ENCODE measurements around the gene TNFAIP6.
"Not testable (repeated sequence)": the region's sequence is repeated elsewhere in the genome, so short reads cannot be mapped to it uniquely, and the experiment has no call there.

The TNFAIP6 gene, protein sequence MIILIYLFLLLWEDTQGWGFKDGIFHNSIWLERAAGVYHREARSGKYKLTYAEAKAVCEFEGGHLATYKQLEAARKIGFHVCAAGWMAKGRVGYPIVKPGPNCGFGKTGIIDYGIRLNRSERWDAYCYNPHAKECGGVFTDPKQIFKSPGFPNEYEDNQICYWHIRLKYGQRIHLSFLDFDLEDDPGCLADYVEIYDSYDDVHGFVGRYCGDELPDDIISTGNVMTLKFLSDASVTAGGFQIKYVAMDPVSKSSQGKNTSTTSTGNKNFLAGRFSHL

DNA sequence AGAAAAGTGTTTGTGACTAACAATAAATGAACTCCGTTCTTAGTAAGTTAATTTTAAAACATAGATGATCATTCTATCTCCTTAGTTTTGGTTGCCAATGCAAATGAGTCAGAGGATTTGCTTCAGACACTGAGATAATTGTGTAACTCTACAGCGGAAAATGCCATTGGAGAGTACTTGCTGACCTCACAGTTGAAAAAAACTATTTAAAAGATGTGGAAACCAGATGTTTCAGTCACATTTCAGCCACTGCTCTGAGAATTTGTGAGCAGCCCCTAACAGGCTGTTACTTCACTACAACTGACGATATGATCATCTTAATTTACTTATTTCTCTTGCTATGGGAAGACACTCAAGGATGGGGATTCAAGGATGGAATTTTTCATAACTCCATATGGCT lies at the start of gene TNFAIP6:
Gene TNFAIP6 (plus strand): TSS at position 234 of the 400 bp plus-strand sequence. CDS start 75 bp downstream, at position 309.
- peak; percentile 4 for DNase-seq (ENCODE audit: low spot score)

DNA sequence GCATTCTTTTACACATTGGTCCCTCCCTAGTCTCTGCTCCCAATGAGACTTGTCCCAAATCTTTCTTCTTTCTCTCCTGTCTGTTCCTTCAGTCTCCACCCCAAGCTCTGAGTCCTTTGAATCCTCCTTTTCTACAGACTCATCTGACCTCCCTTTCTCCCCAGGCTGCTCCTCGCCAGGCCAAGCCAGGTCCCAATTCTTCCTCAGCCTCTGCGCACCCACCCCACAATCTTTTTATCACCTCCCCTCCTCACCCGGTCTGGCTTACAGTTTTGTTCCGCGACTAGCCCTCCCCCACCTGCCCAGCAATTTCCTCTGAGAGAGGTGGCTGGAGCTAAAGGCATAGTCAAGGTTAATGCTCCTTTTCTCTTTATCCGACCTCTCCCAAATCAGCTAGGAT lies 47.1 kb upstream of the TNFAIP6 start:
- not testable (repeated sequence) for DNase-seq (ENCODE audit: low spot score)

DNA sequence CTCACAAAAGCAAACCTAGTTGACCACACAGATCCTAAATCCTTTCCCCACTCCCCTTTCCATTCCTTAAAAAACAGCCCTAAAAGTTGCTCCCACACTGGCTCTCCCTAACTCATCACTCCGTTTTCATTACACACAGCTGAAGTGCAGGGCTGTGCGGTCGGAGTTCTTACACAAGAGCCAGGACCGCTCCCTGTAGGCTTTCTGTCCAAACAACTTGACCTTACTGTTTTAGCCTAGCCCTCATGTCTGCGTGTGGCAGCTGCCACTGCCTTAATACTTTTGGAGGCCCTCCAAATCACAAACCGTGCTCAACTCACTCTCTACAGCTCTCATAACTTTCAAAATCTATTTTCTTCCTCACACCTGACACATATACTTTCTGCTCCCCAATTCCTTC lies 45.0 kb upstream of the TNFAIP6 start:
- not testable (repeated sequence) for DNase-seq (ENCODE audit: low spot score)

DNA sequence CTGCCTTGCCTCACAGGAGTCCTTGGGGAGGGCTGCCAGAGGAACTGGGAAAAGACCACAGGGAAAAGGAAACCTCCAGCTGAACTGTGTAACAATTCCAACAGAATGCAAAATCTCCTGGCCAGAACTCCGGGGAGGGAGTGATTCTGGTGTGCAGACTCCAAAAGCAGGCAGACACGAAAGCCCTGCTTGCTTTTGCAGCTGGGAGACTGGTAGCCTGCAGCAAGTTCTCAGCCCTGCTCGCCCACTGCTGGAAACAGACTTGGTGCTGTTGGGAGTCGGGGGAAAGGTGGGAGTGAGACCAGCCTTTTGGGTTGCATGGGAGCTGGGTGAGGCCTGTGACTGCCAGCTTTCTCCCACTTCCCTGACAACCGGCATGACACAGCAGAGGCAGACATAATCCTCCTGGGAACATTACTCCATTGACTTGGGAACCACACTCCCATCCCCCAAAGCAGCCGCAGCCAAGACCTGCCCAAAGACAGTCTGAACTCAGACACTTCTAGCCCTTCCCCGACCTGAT lies 42.0 kb upstream of the TNFAIP6 start:
- no peak for DNase-seq (ENCODE audit: low spot score)

DNA sequence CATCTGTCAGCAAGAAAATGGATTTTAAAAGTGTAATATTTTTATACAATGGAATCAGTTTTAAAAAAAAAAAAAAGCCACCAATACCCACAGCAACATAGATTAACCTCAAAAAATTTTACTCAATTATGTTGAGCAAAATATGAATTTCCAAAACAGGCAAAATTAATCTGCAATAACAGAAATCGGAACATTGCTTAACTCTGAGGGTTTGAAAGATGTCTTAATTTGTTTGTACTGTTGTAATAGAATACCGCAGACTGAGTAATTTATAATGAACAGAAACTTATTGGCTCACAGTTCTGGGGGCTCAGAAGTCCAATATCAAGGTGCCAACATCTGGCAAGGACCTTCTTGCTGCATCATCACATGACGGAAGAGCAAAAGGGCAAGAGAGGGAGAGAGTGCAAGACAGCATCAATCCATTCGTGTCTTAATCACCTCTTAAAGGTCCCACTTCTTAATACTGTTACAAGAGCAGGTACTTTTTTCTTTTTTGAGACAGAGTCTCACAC lies 31.8 kb upstream of the TNFAIP6 start:
- no peak for DNase-seq (ENCODE audit: low spot score)

DNA sequence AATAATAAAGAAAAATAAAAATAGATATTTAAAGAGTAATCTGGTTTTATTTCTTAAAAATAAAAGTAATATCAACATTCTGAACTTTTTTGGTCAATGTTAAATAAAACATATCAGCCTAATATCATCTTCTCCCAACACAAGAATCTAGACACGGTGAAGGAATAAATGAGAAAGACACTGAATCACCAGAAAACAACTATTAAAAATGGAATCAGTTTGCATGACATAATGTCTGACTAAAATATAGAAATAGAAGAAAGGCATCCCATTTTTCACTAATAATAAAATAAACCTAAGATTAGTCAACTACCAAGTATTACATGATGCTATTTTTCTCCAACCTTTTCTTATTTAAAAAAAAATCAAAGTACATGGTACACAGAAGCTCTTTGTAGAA lies 30.8 kb upstream of the TNFAIP6 start:
- no peak for DNase-seq (ENCODE audit: low spot score)

DNA sequence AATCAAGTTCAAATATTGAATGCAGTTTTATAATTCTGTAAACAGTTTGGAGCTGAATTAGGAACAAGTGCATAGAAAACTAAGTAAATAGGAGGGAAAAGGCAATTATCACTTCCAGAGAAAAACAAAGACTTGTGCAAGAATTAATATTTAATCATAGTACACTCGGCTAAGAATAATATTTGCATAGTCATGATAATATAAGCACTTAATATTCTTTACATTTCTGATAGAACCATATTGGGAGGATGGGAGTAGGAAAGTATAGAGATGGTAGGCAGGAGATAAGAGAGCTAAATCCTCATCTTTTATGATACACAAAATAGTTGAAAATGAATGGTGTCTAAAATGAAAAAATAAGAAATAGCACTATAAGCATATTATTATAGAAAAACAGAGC lies 27.4 kb upstream of the TNFAIP6 start:
- no peak for DNase-seq (ENCODE audit: low spot score)

DNA sequence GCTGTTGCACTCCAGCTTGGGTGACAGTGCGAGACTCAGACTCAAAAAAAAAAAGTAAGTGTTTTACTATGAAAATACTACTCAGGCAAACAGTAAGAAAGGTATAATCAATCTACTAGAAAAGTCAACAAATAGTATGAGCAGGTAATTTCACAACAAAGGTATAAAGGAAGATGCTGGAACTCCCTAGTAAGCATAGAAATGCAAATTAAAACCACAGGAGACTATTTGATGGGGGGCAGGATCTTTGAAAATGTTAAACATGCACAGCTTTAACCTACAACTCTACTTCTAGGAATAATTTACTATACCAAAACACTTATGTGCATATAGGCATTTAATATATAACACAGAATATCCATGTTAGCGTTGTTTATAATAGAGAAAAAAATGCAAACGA lies 24.3 kb upstream of the TNFAIP6 start:
- DNase-seq (ENCODE audit: low spot score), result no peak

DNA sequence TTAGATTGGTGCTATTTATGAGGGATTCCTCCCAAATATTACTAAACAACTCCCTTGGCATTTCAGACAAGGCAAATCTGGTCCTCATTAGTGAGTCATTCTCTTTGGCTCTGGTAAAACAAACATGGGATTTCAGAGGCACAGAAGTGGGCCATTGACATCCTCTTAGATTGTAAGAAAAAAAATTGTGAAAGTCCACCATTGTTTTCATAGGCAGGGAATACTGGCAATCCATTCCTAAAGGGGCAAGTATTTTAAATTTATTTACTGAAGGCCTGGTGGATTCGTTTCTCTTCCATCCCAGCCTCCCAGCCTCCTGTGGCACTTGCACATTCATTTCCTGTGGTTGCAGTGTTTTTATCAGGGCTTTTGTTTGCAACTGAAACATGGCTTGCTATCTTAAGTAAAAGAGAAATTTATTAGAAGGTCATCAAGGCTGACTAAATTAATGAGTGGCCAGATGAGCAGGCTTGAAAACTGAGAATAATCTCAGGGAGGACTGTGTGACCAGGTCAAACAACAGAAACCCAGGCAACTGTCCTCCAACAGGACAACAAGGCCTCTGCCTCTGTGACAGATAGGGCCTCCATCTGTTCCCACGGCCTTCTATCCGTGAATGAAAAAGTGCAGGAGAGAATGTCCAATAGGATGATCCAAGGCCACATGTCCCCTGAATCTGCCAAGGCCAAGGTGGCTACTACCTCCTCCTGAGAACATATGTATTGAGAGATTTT lies 23.1 kb upstream of the TNFAIP6 start:
- no peak for DNase-seq (ENCODE audit: low spot score)

DNA sequence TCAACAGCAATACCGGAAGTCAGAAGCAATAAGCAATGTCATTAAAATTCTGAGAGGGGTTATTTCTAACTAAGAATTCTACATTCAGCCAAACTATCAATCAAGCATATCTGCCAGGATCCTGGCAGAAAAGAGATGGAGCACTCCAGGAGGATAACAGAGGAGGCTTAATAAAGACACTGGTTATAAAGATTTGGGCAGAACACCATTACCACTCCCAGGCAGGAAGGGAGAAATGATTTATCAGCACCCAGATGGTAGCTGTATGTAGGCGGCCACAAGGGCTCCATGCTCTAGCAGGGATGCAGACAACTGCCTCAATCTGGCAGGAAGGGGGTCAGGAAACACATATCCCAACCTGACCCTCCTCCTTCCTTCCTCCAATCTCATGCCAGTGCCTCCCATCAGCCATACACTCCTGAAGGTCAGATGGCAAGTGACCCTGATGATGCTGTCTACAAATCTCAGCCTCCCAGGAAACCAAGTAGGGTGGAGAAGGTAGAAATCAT lies 20.5 kb upstream of the TNFAIP6 start:
- DNase-seq (ENCODE audit: low spot score), result no peak

DNA sequence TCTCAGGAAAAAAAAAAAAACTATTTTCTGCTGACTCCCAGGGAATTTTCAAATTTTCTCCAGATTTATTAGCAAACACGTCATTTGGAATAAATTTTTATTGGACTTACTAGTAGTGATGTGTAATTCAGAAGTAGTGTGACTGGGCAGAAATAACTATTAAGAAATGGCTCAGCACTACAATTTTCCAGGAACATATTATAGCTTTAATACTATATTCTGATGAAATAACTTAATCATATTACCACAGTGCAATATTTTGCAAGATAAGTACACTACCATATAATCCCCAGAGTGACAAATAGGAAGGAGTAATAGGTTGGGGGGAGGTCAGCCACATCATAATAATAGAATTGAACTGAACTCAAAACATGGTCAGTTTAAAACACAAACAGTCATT lies 19.7 kb upstream of the TNFAIP6 start:
- DNase-seq (ENCODE audit: low spot score), result no peak

DNA sequence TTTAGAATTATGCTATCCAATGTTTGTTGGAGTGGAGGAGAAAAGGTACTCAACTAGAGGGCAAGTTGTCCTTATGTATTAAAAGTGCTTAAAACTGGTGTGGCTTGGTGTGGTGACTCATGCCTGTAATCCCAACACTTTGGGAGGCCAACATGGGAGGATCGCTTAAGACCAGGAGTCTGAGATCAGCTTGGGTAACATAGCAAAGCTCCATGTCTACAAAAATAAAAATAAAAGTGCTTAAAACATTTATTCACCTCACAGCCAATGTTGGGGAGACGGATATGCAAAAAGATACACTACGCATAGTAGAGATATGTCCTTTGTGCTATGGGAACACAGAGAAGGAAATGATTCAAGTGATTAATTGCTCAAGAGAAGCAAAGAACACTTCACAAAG lies 19.3 kb upstream of the TNFAIP6 start:
- no peak for DNase-seq (ENCODE audit: low spot score)

DNA sequence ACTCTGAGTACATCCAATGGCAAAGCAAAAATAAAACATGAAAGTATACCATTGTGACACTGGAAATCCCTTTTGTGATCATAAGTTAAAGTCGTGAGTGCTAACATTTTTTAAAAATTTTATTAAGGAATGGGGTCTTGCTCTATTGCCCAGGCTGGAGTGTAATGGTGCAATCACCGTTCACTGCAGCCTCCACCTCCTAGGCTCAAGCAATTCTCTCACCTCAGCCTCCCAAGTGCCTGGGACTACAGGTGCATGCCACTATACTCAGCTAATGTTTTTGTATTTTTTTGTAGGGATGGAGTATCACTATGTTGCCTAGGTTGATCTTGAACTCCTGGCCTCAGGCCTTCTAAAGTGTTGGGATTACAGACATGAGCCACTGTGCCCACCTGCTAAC lies 14.3 kb upstream of the TNFAIP6 start:
- DNase-seq (ENCODE audit: low spot score), result no peak

DNA sequence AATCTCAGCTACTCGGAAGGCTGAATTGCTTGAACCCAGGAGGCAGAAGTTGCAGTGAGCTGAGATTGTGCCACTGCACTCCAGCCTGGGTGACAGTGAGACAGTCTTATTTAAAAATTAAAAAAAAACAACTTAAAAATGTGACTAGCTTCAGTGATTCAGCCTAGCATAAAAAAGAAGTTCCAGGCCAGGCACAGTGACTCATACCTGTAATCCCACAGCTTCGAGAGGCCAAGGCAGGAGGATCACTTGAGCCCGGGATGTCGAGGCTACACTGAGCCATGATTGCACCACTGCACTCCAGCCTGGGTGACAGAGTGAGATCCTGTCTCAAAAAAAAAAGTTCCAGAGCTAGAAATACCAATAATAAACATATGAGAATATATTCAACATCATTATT lies 13.2 kb upstream of the TNFAIP6 start:
- DNase-seq (ENCODE audit: low spot score), result not testable (repeated sequence)

DNA sequence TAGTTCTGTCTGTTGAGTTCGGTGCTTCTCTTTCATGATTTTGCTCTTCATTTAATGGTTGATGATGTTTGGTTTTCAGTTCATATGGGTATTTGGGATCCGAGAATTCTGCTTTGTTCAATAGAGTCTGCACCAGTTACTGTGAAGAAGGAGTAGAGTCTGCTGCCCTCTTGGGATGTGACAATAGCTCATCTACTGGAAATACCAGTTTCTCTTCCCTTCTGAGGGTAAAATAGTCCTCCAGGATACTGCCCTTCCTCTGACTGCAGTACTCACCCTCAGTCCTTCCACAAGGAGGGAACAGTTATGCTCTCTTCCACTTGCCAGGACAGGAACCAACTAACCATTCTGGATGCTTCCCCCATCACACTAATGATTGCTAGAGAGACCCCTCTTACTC lies 12.5 kb upstream of the TNFAIP6 start:
- DNase-seq (ENCODE audit: low spot score), result no peak

DNA sequence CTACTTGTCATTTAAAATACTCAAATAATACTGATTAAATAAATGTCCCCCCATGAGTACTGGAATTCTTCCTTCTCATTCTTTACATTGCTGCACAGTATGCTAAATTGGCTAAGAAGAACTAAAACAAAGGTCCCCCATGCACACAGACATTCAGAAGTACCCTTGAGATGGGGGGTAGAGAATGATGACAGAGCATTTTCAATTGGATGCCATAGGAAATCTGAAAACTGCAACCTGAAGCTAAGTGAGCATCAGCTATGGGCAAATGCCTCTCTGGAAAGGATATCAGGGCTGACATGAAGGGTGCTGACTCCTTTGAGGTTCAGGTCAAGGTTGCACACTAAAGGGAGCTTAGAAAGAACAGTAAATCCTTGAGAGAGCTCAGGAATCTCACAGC lies 10.1 kb upstream of the TNFAIP6 start:
- DNase-seq (ENCODE audit: low spot score), result no peak

DNA sequence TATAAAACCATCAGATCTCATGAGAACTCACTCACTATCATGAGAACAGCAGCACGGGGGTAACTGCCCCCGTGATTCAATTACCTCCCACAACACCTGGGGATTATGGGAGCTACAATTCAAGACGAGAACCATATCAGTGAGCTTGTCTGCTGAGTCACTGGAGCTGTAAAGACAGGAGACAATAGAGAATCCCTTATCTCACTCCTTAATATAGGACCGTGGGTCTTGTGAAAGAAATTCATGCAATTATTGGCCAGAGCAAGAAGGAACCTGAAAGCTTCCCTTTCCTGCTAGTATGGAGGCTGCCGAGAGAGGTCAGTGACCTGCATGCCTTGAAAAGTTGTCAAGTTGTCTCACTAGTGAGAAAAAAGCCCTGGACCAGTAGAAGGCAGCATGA lies 9.5 kb upstream of the TNFAIP6 start:
- no peak for DNase-seq (ENCODE audit: low spot score)

DNA sequence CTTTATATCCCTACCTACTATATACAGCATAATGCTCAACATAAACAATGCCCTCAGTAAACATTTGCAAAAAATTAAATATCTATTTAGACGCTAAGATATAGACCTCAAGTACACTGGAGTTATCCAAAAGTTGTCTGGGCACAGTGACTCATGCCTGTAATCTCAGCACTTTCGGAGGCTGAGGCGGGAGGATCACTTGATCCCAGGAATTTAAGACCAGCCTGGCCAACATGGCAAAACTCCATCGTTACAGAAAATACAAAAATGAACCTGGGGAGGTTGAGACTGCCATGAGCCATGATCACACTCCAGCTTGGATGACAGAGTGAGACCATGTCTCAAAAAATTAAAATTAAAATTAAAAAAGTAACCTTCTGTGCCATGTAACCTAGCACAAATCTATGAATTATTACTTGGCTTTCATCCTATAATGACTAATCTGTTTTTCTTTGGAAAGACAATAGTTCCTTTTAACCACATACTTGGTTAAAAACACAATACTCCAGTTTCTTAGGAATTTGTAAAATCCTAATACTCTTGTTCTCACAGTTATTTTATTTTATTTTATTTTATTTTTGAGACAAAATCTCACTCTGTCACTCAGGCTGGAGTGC lies 6.7 kb upstream of the TNFAIP6 start:
- no peak for DNase-seq (ENCODE audit: low spot score)

DNA sequence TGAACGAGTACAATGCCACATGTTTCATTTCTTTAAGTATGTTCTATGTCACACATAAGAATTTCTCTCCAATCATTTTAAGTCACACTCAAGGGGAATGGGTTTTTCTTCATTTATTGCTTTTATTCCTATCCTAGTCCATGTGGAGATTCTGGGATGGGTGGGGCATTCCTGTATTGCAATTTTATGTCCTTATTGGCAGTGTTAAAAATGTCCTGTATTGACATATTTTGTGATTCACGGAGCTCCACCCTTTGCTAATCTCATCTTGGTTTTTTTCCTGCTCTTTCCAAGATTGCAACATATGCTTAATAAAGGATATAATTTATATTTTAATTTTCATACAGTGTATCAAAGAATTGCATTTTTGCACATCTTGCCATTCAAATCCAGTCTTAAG lies 3.4 kb upstream of the TNFAIP6 start:
- DNase-seq (ENCODE audit: low spot score), result no peak

DNA sequence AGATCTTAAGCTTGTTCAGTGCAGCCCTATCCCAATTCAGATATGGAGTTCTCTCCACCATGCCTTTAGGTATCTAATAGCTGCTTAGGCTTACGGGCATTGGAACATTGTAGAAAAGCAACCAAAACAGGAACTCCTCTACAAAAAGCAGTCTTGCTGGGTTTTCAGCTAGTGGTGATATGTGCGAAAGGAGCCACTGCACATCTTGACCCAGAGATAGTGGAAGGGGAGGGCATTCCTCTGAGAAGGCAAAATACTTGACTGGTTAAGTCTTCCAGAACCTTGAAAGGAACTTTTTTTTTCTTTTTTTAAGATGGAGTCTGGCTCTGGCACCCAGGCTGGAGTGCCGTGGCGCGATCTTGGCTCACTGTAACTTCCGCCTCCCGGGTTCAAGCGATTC lies 2.6 kb upstream of the TNFAIP6 start:
- no peak for DNase-seq (ENCODE audit: low spot score)

DNA sequence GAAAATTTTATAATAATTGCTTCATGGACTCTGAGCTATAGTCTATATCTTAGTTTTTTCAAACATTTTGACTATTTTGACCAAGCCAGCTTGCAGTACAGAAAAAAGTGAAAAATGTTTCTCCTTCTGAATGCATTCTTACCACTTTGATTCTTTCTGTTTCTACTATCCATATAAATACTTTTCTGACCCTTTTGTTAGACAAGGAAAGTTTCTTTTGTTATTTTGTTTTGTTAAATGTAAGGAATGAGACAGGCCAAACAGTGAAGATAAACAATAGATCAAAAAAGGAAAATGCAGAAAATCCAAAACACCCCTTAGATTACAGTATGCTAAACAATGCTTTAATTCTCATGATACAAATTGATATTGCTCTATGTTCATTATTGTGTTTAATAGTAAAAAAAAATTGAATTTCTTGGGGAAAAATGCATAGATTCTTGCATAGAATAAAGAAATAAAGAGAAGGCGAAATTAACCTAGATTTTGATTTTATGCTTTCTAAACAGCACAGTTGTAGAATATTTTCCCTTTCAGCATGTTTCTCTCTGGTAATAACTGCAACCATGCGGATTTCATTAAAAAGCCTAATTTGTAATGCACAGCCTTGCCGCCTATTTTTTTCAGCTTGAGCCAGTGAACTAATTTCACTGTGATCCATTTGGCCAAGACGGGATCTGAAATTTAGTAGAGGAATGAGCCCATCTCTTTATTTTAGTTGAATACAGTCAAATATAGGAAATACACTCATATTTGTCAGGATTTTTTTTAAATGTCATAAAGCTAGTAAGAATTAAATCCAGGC lies 976 bp downstream of the TNFAIP6 start:
- DNase-seq (ENCODE audit: low spot score), result no peak
